HEK293 (cell line): Measurements from ENCODE around the gene ATAD2B.

Experiments used
- CTCF ChIP-seq: fragments of 450-650 bp; formaldehyde crosslinking; IDR thresholded peaks from 2 replicates; pipeline ENCODE4 v1.5.1; 2016; ENCODE audit warnings: missing biosample characterization, missing genetic modification characterization
- GLI4 ChIP-seq: fragments of 450-650 bp; formaldehyde crosslinking; IDR thresholded peaks from 2 replicates; pipeline ENCODE4 v1.5.1; 2016; ENCODE audit warnings: missing biosample characterization, missing genetic modification characterization
- REST ChIP-seq: fragments of 450-650 bp; formaldehyde crosslinking; IDR thresholded peaks from 2 replicates; pipeline ENCODE4 v1.5.1; 2016; ENCODE audit warnings: missing biosample characterization, missing genetic modification characterization
- YY1 ChIP-seq: fragments of 450-650 bp; formaldehyde crosslinking; IDR thresholded peaks from 2 replicates; pipeline ENCODE4 v1.5.1; 2018; ENCODE audit warnings: missing biosample characterization, missing genetic modification characterization
- ZBTB20 ChIP-seq: fragments of 450-650 bp; formaldehyde crosslinking; IDR thresholded peaks from 2 replicates; pipeline ENCODE4 v1.5.1; 2016; ENCODE audit warnings: missing biosample characterization, missing genetic modification characterization
- ZNF138 ChIP-seq: fragments of 450-650 bp; formaldehyde crosslinking; IDR thresholded peaks from 2 replicates; pipeline ENCODE4 v1.5.1; 2016; ENCODE audit warnings: missing biosample characterization, missing genetic modification characterization, borderline replicate concordance
- ZNF174 ChIP-seq: fragments of 450-650 bp; formaldehyde crosslinking; IDR thresholded peaks from 2 replicates; pipeline ENCODE4 v1.5.0; 2017; ENCODE audit warnings: missing biosample characterization, mild to moderate bottlenecking, missing genetic modification characterization
- ZNF184 ChIP-seq: fragments of 450-650 bp; IDR thresholded peaks from 2 replicates; pipeline ENCODE4 v1.5.1; 2018; ENCODE audit warnings: missing biosample characterization, mild to moderate bottlenecking, missing genetic modification characterization
- ZNF24 ChIP-seq: fragments of 450-650 bp; formaldehyde crosslinking; IDR thresholded peaks from 2 replicates; pipeline ENCODE4 v1.5.1; 2016; ENCODE audit warnings: missing biosample characterization, missing genetic modification characterization
- ZNF280D ChIP-seq: fragments of 450-650 bp; formaldehyde crosslinking; IDR thresholded peaks from 2 replicates; pipeline ENCODE4 v1.5.1; 2016; ENCODE audit warnings: missing biosample characterization, missing genetic modification characterization
- ZNF292 ChIP-seq: fragments of 450-650 bp; formaldehyde crosslinking; IDR thresholded peaks from 2 replicates; pipeline ENCODE4 v1.5.1; 2016; ENCODE audit warnings: low read depth, missing biosample characterization, missing genetic modification characterization, borderline replicate concordance
- ZNF341 ChIP-seq: fragments of 450-650 bp; formaldehyde crosslinking; IDR thresholded peaks from 2 replicates; pipeline ENCODE4; 2016; ENCODE audit warnings: low read depth, missing biosample characterization, missing genetic modification characterization
- ZNF362 ChIP-seq: fragments of 450-650 bp; formaldehyde crosslinking; IDR thresholded peaks from 2 replicates; pipeline ENCODE4 v1.5.1; 2016; ENCODE audit warnings: missing biosample characterization, missing genetic modification characterization
- ZSCAN5A ChIP-seq: fragments of 450-650 bp; formaldehyde crosslinking; IDR thresholded peaks from 2 replicates; pipeline ENCODE4 v1.5.1; 2016; ENCODE audit warnings: missing biosample characterization, missing genetic modification characterization

GRCh38 chr2:23828986-23829385, 97.9 kb downstream of the ATAD2B start:
- TF ChIP-seq CTCF (tag by site-specific recombination): no peak
- no peak for TF ChIP-seq ZNF138
- TF ChIP-seq YY1 (tag by site-specific recombination): no peak
- no peak for TF ChIP-seq ZBTB20 (tag by site-specific recombination)
- no peak for TF ChIP-seq GLI4 (tag by site-specific recombination)
- TF ChIP-seq ZNF341 (tag by site-specific recombination): no peak
- TF ChIP-seq ZSCAN5A (tag by site-specific recombination): no peak
- no peak for TF ChIP-seq ZNF184 (tag by site-specific recombination)
- no peak for TF ChIP-seq REST
- TF ChIP-seq ZNF292 (tag by site-specific recombination): no peak
- TF ChIP-seq ZNF24 (tag by site-specific recombination): no peak
- TF ChIP-seq ZNF174: no peak
- TF ChIP-seq ZNF362 (tag by site-specific recombination): no peak
- no peak for TF ChIP-seq ZNF280D (tag by site-specific recombination)
